Measurements from ENCODE around the gene ADAM19. TPM values are rescaled to one million over a fixed set of nuclear protein-coding genes. Genes with fewer than 3 reads are reported as not detected.

Gene ADAM19
- total and polyA plus RNA-seq, 12 donors, result 5.5 to 49.6 (median 18.2) TPM

- TF ChIP-seq CTCF (IDR thresholded peaks at IDR 0.05), result no peak
- WGBS, 2 donors, result 85 to 91% methylated on average over 8 of the region's 8 CpGs
- Histone ChIP-seq H3K36me3 (peaks cover 0 to 97% (median 17%) of the 10 kb centered on the region in 9 donors), H3K4me3 (no peak overlapping the region), H3K27me3 (no peaks in the 10 kb centered on the region), H3K27ac (peak overlapping the region in 1 of 10 donors; percentile 4), H3K9me3 (no peaks in the 10 kb centered on the region), H3K4me1 (peaks cover 0 to 36% (median 9%) of the 10 kb centered on the region in 9 donors)
- DNase-seq, result no peak
- intact Hi-C loops (cut with DNase I), result loop anchor here in 2 of 10 donors (2.0 to 10.0 kb wide), 3 partner anchors 13 to 213 kb away; partner anchors contain the start of gene ADAM19 (in 1 of the 2)
- ATAC-seq, result peak in 3 of 8 donors; percentile 22 to 53 (median 53)
Observed at GRCh38 chr5:157502143-157502647, 73.4 kb downstream of the ADAM19 start.

- ATAC-seq, result peak in 1 of 8 donors; percentile 9
- WGBS, 2 donors, result 77 to 84% methylated on average over 10 of the region's 10 CpGs
Observed at GRCh38 chr5:157497875-157498611, 77.5 kb downstream of the ADAM19 start.

GRCh38 chr5:157496864-157497263, 78.7 kb downstream of the ADAM19 start:
- TF ChIP-seq CTCF (IDR thresholded peaks at IDR 0.05), result no peak
- Histone ChIP-seq H3K27ac (no peak overlapping the region), H3K27me3 (no peaks in the 10 kb centered on the region), H3K9me3 (no peaks in the 10 kb centered on the region), H3K4me1 (peaks cover 0 to 11% (median 0%) of the 10 kb centered on the region in 9 donors), H3K36me3 (peaks cover 0 to 97% (median 18%) of the 10 kb centered on the region in 9 donors), H3K4me3 (no peak overlapping the region)
- DNase-seq, result no peak
- intact Hi-C loops (cut with DNase I), result loop anchor here in 1 of 10 donors (10.0 kb wide), 1 partner anchor 218 kb away; no protein-coding TSS in a partner anchor
- 89 to 94% methylated on average over 8 of the region's 8 CpGs for WGBS, 2 donors
- ATAC-seq, result peak in 3 of 8 donors; percentile 18 to 65 (median 32)

More at GRCh38 chr5:157497875-157498611, 77.5 kb downstream of the ADAM19 start:
- peaks cover 0 to 23% (median 0%) of the 10 kb centered on the region in 9 donors for H3K4me1 ChIP-seq
- TF ChIP-seq CTCF (IDR thresholded peaks at IDR 0.05), result no peak
- no peak overlapping the region for H3K4me3 ChIP-seq
- intact Hi-C loops (cut with DNase I), result loop anchor here in 1 of 10 donors (10.0 kb wide), 1 partner anchor 217 kb away; no protein-coding TSS in a partner anchor
- DNase-seq, result no peak
- H3K36me3 ChIP-seq, result peaks cover 0 to 97% (median 20%) of the 10 kb centered on the region in 9 donors
- peak overlapping the region in 2 of 10 donors; percentile 20 to 45 for H3K27ac ChIP-seq
- H3K9me3 ChIP-seq, result no peaks in the 10 kb centered on the region
- H3K27me3 ChIP-seq, result no peaks in the 10 kb centered on the region

GRCh38 chr5:157494178-157494832, 81.3 kb downstream of the ADAM19 start:
- no peak for DNase-seq
- TF ChIP-seq CTCF (IDR thresholded peaks at IDR 0.05), result no peak
- H3K27me3 ChIP-seq, result no peaks in the 10 kb centered on the region
- peaks cover 0 to 9% (median 0%) of the 10 kb centered on the region in 9 donors for H3K4me1 ChIP-seq
- WGBS, 2 donors, result 86 to 88% methylated on average over 5 of the region's 5 CpGs
- H3K27ac ChIP-seq, result peak overlapping the region in 1 of 10 donors; percentile 35
- ATAC-seq, result peak in 4 of 8 donors; percentile 40 to 61 (median 52)
- intact Hi-C loops (cut with DNase I), result loop anchor here in 1 of 10 donors (10.0 kb wide), 1 partner anchor 220 kb away; no protein-coding TSS in a partner anchor
- no peaks in the 10 kb centered on the region for H3K9me3 ChIP-seq
- peaks cover 0 to 99% (median 37%) of the 10 kb centered on the region in 9 donors for H3K36me3 ChIP-seq
- H3K4me3 ChIP-seq, result no peak overlapping the region
